ENCODE measurements around the gene GSK3A.

The GSK3A gene

GRCh38 chr19:42224940-42225717 lies 17.3 kb downstream of the GSK3A start:
- no peak for DNase-seq

GRCh38 chr19:42220751-42221097 lies 21.7 kb downstream of the GSK3A start:
- no peak for DNase-seq

GRCh38 chr19:42219812-42220750 lies 22.3 kb downstream of the GSK3A start, which contains the start of gene ZNF526:
Gene ZNF526, plus strand, starts transcription at chr19:42220312. Its CDS starts 4,092 bp downstream, at chr19:42224404.
- DNase-seq = peak; percentile 98

- DNase-seq = peak; percentile 96
Measured at GRCh38 chr19:42217520-42218437, 24.6 kb downstream of the GSK3A start, which contains the start of gene DEDD2. Gene DEDD2, minus strand, starts transcription at chr19:42217677. Its CDS starts 670 bp downstream, at chr19:42217007.

- DNase-seq = peak; percentile 59
Measured at GRCh38 chr19:42216653-42217519, 25.5 kb downstream of the GSK3A start.

GRCh38 chr19:42214810-42215485 lies 27.5 kb downstream of the GSK3A start:
- DNase-seq = no peak

- DNase-seq = no peak
Measured at GRCh38 chr19:42212886-42213285, 29.5 kb downstream of the GSK3A start.

- DNase-seq = no peak
Measured at GRCh38 chr19:42208612-42209011, 33.8 kb downstream of the GSK3A start.

GRCh38 chr19:42207767-42208271 lies 34.6 kb downstream of the GSK3A start:
- DNase-seq = no peak

- no peak for DNase-seq
Measured at GRCh38 chr19:42206871-42207755, 35.3 kb downstream of the GSK3A start.

- DNase-seq = no peak
Measured at GRCh38 chr19:42204664-42205063, 37.7 kb downstream of the GSK3A start.

- no peak for DNase-seq
Measured at GRCh38 chr19:42203700-42204099, 38.7 kb downstream of the GSK3A start.

- no peak for DNase-seq
Measured at GRCh38 chr19:42202290-42202880, 40.0 kb downstream of the GSK3A start.

- no peak for DNase-seq
Measured at GRCh38 chr19:42201489-42202289, 40.7 kb downstream of the GSK3A start.

- no peak for DNase-seq
Measured at GRCh38 chr19:42200116-42200715, 42.2 kb downstream of the GSK3A start.

GRCh38 chr19:42199440-42200115 lies 42.8 kb downstream of the GSK3A start:
- no peak for DNase-seq

All from right hindlimb (tissue), 1 donor.